SW 1271 (cell line): ENCODE data around the gene NTN5.
"Not testable (repeated sequence)": the region's sequence is repeated elsewhere in the genome, so short reads cannot be mapped to it uniquely, and the experiment has no call there.

Experiments
- DNase-seq, 2 experiments: peaks; one replicate each; lab custom pipeline; 2025; lab: John Stamatoyannopoulos, UW

Gene NTN5

GRCh38 chr19:48644839-48645619 is 27.8 kb downstream of the NTN5 start:
- peak; percentile 18 to 76 for DNase-seq

GRCh38 chr19:48644355-48644754 is 28.5 kb downstream of the NTN5 start:
- DNase-seq = no peak

- no peak for DNase-seq
Measured at GRCh38 chr19:48642862-48643261, 30.0 kb downstream of the NTN5 start.

GRCh38 chr19:48641850-48642249 is 31.0 kb downstream of the NTN5 start:
- no peak for DNase-seq

- DNase-seq = no peak
Measured at GRCh38 chr19:48639483-48640375, 33.1 kb downstream of the NTN5 start.

GRCh38 chr19:48638831-48639381 is 33.9 kb downstream of the NTN5 start:
- no peak for DNase-seq

GRCh38 chr19:48637948-48638830 is 34.6 kb downstream of the NTN5 start:
- peak; percentile 51 to 86 for DNase-seq

- DNase-seq = peak; percentile 88 to 95
Measured at GRCh38 chr19:48637449-48637947, 35.3 kb downstream of the NTN5 start.

- no peak for DNase-seq
Measured at GRCh38 chr19:48636859-48637448, 35.9 kb downstream of the NTN5 start, which contains the start of gene DBP. Gene DBP, minus strand, starts transcription at chr19:48637379. Its CDS starts 385 bp downstream, at chr19:48636994.

GRCh38 chr19:48635966-48636858 is 36.6 kb downstream of the NTN5 start:
- DNase-seq = no peak

GRCh38 chr19:48635263-48635965 is 37.4 kb downstream of the NTN5 start:
- peak in 1 of 2 experiments; percentile 42 for DNase-seq

GRCh38 chr19:48634424-48635262 is 38.2 kb downstream of the NTN5 start:
- peak; percentile 82 to 92 for DNase-seq

GRCh38 chr19:48634036-48634342 is 38.8 kb downstream of the NTN5 start:
- no peak for DNase-seq

- no peak for DNase-seq
Measured at GRCh38 chr19:48633148-48634035, 39.4 kb downstream of the NTN5 start.

- DNase-seq = no peak
Measured at GRCh38 chr19:48632692-48633147, 40.1 kb downstream of the NTN5 start.

GRCh38 chr19:48632286-48632685 is 40.5 kb downstream of the NTN5 start:
- not testable (repeated sequence) for DNase-seq

GRCh38 chr19:48631225-48631624 is 41.6 kb downstream of the NTN5 start:
- DNase-seq = no peak
